Vagina (tissue), 2 donors: Measurements from ENCODE around the gene SPO11. TPM values are rescaled to one million over a fixed set of nuclear protein-coding genes. Genes with fewer than 3 reads are reported as not detected.

ENCODE experiments used
- DNase-seq, 2 donors: peaks; one replicate each; pipeline ENCODE4 v3.0.0-alpha.2; 2017; ENCODE audit errors: extremely low spot score in 2 of 2
- H3K27ac ChIP-seq: fragments of 200-600 bp; sonication (generic); one replicate; pipeline ENCODE4 v1.5.1; 2019
- H3K27me3 ChIP-seq: fragments of 200-600 bp; sonication (generic); one replicate; pipeline ENCODE4 v1.5.1; 2019
- H3K36me3 ChIP-seq, 2 donors: fragments of 200-600 bp; sonication (generic); one replicate each; pipeline ENCODE4 v1.5.1; 2017 to 2019
- H3K4me1 ChIP-seq: fragments of 200-600 bp; sonication (generic); one replicate; pipeline ENCODE4 v1.5.1; 2019
- H3K4me3 ChIP-seq, 2 donors: fragments of 200-600 bp; sonication (generic); 1 replicate in 1 of 2; 2 replicates in 1 of 2; pipeline ENCODE4 v1.5.1; 2016 to 2019
- H3K9me3 ChIP-seq: fragments of 200-600 bp; sonication (generic); one replicate; pipeline ENCODE4 v1.5.1; 2019
- POLR2A ChIP-seq, 2 donors: fragments of 450-650 bp; IDR thresholded peaks; one replicate each; pipeline ENCODE4 v1.6.1; 2017; ENCODE audit warnings: antibody characterized with exemption in 2 of 2, mild to moderate bottlenecking in 2 of 2, moderate library complexity in 2 of 2
- POLR2AphosphoS5 ChIP-seq, 2 donors: sonication (generic); formaldehyde crosslinking; IDR thresholded peaks; one replicate each; pipeline ENCODE4 v1.9.0; 2017; ENCODE audit warnings: antibody characterized with exemption in 2 of 2, mild to moderate bottlenecking in 2 of 2, low read depth in 1 of 2; ENCODE audit not compliant: insufficient read depth in 1 of 2
- intact Hi-C: fragments of 100-400 bp; cut with DNase I; formaldehyde crosslinking; loops from one replicate; pipeline ENCODE4 v1.15.1; 2023
- total RNA-seq: library from RNA; depleted of rRNA; stranded (reverse); fragments of >200 nt; gene quantifications from one replicate; pipeline ENCODE4 v1.2.3, GENCODE V29; 2016
- TF ChIP-seq, protein P1 (sequence below), 3 experiments: fragments of 450-650 bp in 2 of 3; fragments of 200-600 bp in 1 of 3; sonication (generic) in 1 of 3; IDR thresholded peaks; one replicate each; pipeline ENCODE4 v1.5.1; 2017 to 2019; ENCODE audit warnings: antibody characterized with exemption in 3 of 3, mild to moderate bottlenecking in 2 of 3, moderate library complexity in 2 of 3

The SPO11 gene
- total RNA-seq, 1 donor from 2014 or later: not detected

DNA sequence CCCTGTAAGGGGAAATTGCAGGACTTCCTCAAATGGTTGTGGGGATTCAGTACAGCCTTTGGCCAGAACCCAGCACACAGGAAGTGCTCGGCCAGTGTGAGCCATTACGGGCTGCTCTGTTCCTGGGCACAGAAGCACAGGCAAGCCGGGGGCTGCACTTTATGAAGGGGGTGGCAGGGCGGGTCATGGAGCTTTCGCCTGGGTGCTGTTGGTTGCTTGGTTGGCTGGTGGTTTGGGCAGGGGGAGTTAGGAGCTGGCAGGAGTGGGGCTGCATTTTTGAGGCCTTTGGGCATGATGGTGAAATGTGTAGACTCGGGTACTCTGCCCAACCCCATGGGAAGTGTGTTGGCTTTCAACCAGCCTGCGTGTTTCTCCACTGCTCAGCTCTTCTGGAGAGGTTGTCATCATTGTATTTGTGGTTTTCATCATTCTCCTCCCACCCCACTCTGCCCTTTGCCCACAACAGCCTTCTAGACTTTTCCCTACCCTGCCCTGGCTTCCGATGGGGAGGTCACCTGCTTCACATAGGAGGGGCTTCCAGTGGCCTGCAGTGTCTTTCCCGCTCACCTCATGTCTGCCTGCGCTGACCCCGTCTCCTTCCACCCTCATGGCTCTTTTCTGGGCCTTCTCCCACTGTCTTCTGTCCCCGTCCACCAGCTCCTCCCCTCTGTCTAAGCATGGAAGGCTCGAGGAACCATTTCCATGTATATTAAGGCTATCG lies 45.5 kb downstream of the SPO11 start:
- TF ChIP-seq POLR2AphosphoS5 (IDR thresholded peaks at IDR 0.05; ENCODE audit: insufficient read depth in 1 of 2, low read depth in 1 of 2) (no peak), POLR2A (IDR thresholded peaks at IDR 0.05) (no peak)
- TF ChIP-seq, protein P1, sequence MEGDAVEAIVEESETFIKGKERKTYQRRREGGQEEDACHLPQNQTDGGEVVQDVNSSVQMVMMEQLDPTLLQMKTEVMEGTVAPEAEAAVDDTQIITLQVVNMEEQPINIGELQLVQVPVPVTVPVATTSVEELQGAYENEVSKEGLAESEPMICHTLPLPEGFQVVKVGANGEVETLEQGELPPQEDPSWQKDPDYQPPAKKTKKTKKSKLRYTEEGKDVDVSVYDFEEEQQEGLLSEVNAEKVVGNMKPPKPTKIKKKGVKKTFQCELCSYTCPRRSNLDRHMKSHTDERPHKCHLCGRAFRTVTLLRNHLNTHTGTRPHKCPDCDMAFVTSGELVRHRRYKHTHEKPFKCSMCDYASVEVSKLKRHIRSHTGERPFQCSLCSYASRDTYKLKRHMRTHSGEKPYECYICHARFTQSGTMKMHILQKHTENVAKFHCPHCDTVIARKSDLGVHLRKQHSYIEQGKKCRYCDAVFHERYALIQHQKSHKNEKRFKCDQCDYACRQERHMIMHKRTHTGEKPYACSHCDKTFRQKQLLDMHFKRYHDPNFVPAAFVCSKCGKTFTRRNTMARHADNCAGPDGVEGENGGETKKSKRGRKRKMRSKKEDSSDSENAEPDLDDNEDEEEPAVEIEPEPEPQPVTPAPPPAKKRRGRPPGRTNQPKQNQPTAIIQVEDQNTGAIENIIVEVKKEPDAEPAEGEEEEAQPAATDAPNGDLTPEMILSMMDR (IDR thresholded peaks at IDR 0.05): no peak
- Histone ChIP-seq H3K4me1 (no peaks in the 10 kb centered on the region), H3K4me3 (no peak overlapping the region), H3K27me3 (no peaks in the 10 kb centered on the region), H3K36me3 (peaks cover 0 to 80% of the 10 kb centered on the region in 2 donors), H3K27ac (no peak overlapping the region), H3K9me3 (no peaks in the 10 kb centered on the region)
- no peak for DNase-seq
- intact Hi-C loops: no loop called here

DNA sequence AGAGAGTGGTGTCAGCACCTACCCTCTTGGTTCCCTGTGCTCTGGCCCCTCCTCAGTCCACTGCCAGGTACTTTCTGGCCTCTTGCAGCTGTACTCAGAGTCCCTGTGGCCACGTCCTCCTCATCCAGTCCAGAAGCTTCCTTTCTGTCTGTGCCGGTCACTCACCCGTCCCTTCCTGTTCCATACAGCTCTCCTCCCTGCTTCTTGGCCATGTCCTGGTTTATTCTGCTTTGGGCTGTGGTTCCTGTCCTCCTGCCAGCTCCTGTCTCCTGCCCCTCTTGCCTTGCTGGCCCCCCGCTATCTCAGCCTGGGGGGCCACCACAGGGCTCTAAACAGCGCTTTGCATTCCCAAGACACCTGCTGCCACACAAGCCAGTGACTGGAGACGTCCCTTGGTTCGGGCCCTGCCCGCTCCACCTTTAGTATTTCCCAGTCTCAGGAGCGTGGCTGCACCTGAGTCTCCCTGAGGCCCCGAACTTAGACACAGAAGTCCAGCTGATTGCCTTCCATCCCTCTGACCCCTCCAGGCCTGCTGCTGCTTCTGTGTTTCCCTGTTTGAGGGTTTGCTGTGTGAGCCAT lies 46.1 kb downstream of the SPO11 start:
- H3K4me3 ChIP-seq: no peak overlapping the region
- no peak overlapping the region for H3K27ac ChIP-seq
- H3K36me3 ChIP-seq: peaks cover 0 to 73% of the 10 kb centered on the region in 2 donors
- H3K9me3 ChIP-seq: no peaks in the 10 kb centered on the region
- H3K27me3 ChIP-seq: no peaks in the 10 kb centered on the region
- H3K4me1 ChIP-seq: no peaks in the 10 kb centered on the region
- TF ChIP-seq POLR2AphosphoS5 (IDR thresholded peaks at IDR 0.05; ENCODE audit: insufficient read depth in 1 of 2, low read depth in 1 of 2): no peak
- TF ChIP-seq, protein P1 (IDR thresholded peaks at IDR 0.05): no peak
- intact Hi-C loops: no loop called here
- no peak for DNase-seq

DNA sequence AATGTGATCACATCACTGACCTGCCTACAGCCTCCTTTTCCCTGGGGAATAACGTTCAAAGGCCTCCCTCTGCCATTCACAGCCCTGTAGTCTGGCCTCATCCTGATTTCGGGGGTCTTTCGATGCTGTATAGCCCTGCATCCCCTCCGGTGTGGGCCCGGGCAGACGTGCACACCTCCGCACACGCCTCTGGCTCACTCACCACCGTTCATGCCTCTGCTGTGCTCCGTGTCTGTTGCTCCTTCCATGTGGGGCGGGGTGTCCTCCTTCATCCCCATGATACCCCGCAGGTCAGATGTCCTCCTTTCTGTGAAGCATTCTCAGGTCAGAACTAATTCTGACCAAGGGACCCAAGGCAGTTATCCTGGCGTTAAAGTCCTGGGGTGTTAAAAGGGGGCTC lies 47.7 kb downstream of the SPO11 start:
- intact Hi-C loops: no loop called here
- Histone ChIP-seq H3K27ac (no peak overlapping the region), H3K4me1 (no peaks in the 10 kb centered on the region), H3K9me3 (no peaks in the 10 kb centered on the region), H3K36me3 (peaks cover 0 to 57% of the 10 kb centered on the region in 2 donors), H3K4me3 (no peak overlapping the region), H3K27me3 (no peaks in the 10 kb centered on the region)
- TF ChIP-seq POLR2AphosphoS5 (IDR thresholded peaks at IDR 0.05; ENCODE audit: insufficient read depth in 1 of 2, low read depth in 1 of 2) (no peak), POLR2A (IDR thresholded peaks at IDR 0.05) (no peak)
- TF ChIP-seq, protein P1 (IDR thresholded peaks at IDR 0.05): no peak
- no peak for DNase-seq

DNA sequence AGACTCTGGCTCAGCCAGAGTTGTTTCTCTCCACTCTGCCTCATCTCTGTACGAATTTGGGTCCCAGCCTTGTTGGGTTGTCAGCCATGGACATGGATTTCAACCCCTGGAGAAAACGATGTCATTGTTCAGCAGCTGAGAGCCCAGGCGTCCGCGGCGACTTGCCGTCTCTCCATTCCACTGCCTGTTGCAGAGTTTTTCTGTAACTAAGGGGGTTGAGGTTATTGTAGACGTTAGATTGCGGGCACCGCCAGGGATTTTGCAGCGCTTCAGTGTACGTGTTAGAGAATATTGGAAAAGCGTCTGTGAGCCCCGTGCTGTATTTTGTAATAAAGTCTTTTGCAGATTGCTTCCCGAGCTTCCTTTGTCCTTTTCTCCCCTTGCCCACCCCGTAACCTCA lies 48.5 kb downstream of the SPO11 start:
- Histone ChIP-seq H3K4me1 (no peaks in the 10 kb centered on the region), H3K4me3 (no peak overlapping the region), H3K27me3 (no peaks in the 10 kb centered on the region), H3K36me3 (peaks cover 0 to 52% of the 10 kb centered on the region in 2 donors), H3K9me3 (no peaks in the 10 kb centered on the region), H3K27ac (no peak overlapping the region)
- DNase-seq: no peak
- intact Hi-C loops: no loop called here
- TF ChIP-seq POLR2A (IDR thresholded peaks at IDR 0.05) (no peak), POLR2AphosphoS5 (IDR thresholded peaks at IDR 0.05; ENCODE audit: insufficient read depth in 1 of 2, low read depth in 1 of 2) (no peak)
- TF ChIP-seq, protein P1 (IDR thresholded peaks at IDR 0.05): no peak

DNA sequence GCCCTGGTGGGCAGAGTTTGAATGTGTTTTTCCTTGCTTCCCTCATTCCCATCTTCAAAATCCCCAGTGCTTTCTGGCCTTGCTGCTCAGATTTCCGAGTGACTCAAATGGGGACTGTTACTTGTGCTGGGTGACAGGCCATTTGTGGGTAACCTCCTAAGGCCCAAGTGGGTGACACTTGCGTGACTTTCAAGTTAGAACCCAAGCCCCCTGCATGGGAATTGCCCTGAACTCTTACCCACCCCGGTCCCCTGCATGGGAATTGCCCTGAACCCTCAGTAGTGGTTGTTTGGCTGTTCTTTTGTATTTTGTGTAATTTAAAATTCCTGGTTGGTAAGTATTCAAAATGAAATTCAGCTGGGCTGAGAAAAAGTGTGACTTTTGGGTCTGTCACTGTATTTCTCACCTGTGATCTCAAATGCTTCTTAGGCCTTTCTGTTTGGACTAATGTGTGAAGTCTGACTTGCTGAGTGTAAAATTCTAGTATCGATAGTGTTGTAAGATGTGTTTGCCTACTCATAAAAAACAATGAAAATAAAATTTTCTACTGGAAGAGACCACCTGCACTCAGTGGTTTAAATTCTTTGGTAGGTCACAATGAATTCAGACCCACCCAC lies 49.2 kb downstream of the SPO11 start:
- Histone ChIP-seq H3K4me3 (no peak overlapping the region), H3K27ac (no peak overlapping the region), H3K9me3 (no peaks in the 10 kb centered on the region), H3K4me1 (no peaks in the 10 kb centered on the region), H3K27me3 (no peaks in the 10 kb centered on the region), H3K36me3 (peaks cover 0 to 46% of the 10 kb centered on the region in 2 donors)
- intact Hi-C loops: no loop called here
- DNase-seq: no peak
- no peak for TF ChIP-seq POLR2AphosphoS5 (IDR thresholded peaks at IDR 0.05; ENCODE audit: insufficient read depth in 1 of 2, low read depth in 1 of 2)
- no peak for TF ChIP-seq POLR2A (IDR thresholded peaks at IDR 0.05)
- TF ChIP-seq, protein P1 (IDR thresholded peaks at IDR 0.05): no peak
